Cardiac muscle cell (in vitro differentiated cells and primary cell): ENCODE data around the gene GNG11. TPM values are rescaled to one million over a fixed set of nuclear protein-coding genes. Genes with fewer than 3 reads are reported as not detected.
"Not testable (repeated sequence)": the region's sequence is repeated elsewhere in the genome, so short reads cannot be mapped to it uniquely, and the experiment has no call there.

Experiments used
- DNase-seq, 2 donors: peaks; one replicate each; pipeline versions ENCODE4 v3.0.0 to v3.0.0-alpha.2; 2010 to 2017; ENCODE audit warnings: low read depth in 1 of 2, low spot score in 1 of 2
- H3K27ac ChIP-seq: fragments of 200-600 bp; sonication (generic); 2 replicates; pipeline ENCODE4 v1.5.1; 2016
- H3K27me3 ChIP-seq: fragments of 200-600 bp; sonication (generic); 2 replicates; pipeline ENCODE4 v1.6.0; 2016; ENCODE audit warnings: control low read depth
- H3K36me3 ChIP-seq: fragments of 200-600 bp; sonication (generic); 2 replicates; pipeline ENCODE4 v1.5.1; 2016; ENCODE audit warnings: control low read depth
- H3K4me1 ChIP-seq: fragments of 200-600 bp; sonication (generic); 2 replicates; pipeline ENCODE4 v1.8.1; 2017; ENCODE audit warnings: low read depth, mild to moderate bottlenecking, mixed run types
- H3K4me3 ChIP-seq: fragments of 200-600 bp; sonication (generic); 2 replicates; pipeline ENCODE4 v1.5.1; 2016; ENCODE audit warnings: mild to moderate bottlenecking
- H3K9me3 ChIP-seq: fragments of 200-600 bp; sonication (generic); 2 replicates; pipeline ENCODE4 v1.5.1; 2017; ENCODE audit warnings: low read depth, mild to moderate bottlenecking, control low read depth
- polyA plus RNA-seq: library from polyadenylated mRNA; unstranded; fragments of >200 nt; fragmentation: Nextera tagmentation; extraction: Ambion mirVana; gene quantifications from 2 replicates; pipeline ENCODE4 v1.2.1, GENCODE V29; 2016
- total RNA-seq: library from RNA; depleted of rRNA; stranded (reverse); fragments of >200 nt; gene quantifications from 2 replicates; pipeline ENCODE4 v1.2.3, GENCODE V29; 2016
- TF ChIP-seq, protein P1 (sequence below): IDR thresholded peaks from 2 replicates; pipeline ENCODE4 v1.5.1; 2012; ENCODE audit warnings: low read depth, mild to moderate bottlenecking, low read length

Gene GNG11
- total and polyA plus RNA-seq, 2 experiments from 2014 or later: 8.4 to 20.8 TPM

DNA sequence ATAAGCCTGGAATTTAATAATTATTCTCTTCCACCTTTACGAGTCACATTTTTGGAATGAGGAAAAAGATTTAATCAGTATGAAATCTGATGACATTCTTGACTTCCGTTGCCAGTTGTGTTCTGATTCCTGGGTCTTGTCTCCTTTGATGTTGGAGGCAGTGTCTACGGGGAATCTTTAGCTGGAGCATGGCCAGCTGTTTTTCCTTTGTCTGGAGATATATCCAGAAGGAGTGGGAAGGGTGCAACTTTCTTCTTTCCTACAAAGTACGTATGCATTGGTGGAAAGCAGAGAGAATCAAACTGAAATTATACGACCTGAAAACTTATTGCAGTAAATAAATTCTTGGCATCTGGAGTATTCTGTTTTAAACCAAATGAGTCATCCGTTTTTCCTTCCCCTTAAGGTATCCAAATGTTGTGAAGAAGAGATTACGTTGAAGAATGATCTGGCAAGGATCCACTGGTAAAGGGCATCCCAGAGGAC, 6.9 kb upstream of the GNG11 start:
- Histone ChIP-seq H3K4me1 (no peaks in the 10 kb centered on the region), H3K9me3 (no peaks in the 10 kb centered on the region), H3K36me3 (no peaks in the 10 kb centered on the region), H3K27ac (no peak overlapping the region), H3K27me3 (no peaks in the 10 kb centered on the region), H3K4me3 (no peak overlapping the region)
- TF ChIP-seq, protein P1, sequence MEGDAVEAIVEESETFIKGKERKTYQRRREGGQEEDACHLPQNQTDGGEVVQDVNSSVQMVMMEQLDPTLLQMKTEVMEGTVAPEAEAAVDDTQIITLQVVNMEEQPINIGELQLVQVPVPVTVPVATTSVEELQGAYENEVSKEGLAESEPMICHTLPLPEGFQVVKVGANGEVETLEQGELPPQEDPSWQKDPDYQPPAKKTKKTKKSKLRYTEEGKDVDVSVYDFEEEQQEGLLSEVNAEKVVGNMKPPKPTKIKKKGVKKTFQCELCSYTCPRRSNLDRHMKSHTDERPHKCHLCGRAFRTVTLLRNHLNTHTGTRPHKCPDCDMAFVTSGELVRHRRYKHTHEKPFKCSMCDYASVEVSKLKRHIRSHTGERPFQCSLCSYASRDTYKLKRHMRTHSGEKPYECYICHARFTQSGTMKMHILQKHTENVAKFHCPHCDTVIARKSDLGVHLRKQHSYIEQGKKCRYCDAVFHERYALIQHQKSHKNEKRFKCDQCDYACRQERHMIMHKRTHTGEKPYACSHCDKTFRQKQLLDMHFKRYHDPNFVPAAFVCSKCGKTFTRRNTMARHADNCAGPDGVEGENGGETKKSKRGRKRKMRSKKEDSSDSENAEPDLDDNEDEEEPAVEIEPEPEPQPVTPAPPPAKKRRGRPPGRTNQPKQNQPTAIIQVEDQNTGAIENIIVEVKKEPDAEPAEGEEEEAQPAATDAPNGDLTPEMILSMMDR: no peak
- peak in 1 of 2 donors; percentile 89 for DNase-seq

GRCh38 chr7:93915206-93915842, 6.2 kb upstream of the GNG11 start:
- not testable (repeated sequence) for H3K9me3 ChIP-seq, H3K27ac ChIP-seq, H3K36me3 ChIP-seq, DNase-seq, H3K4me3 ChIP-seq, H3K27me3 ChIP-seq, H3K4me1 ChIP-seq

- H3K9me3 ChIP-seq, H3K4me3 ChIP-seq, H3K4me1 ChIP-seq, H3K27ac ChIP-seq, H3K36me3 ChIP-seq, H3K27me3 ChIP-seq, DNase-seq: not testable (repeated sequence)
Measured at GRCh38 chr7:93915888-93916287, 5.6 kb upstream of the GNG11 start.

DNA sequence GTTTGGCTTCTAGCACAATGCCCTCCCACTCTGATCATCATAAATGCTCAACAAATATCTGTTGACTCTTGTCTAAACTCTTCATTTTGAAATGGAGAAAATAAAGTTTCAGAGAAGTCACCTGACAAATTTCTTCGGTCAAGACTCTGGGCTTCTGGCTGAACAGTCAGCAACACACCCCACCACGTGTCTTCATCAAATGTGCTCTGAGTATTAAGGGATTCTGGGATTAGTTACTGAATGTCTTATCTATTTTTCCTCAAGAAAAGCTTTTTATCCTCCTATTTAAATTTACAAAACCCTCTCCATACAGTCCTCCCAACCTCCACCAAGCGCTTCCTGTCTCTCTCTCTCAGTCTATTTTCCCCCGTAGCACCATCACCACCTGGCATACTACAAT, 5.2 kb upstream of the GNG11 start:
- H3K9me3 ChIP-seq: not testable (repeated sequence)

GRCh38 chr7:93920496-93921182, 896 bp upstream of the GNG11 start:
- Histone ChIP-seq H3K4me1 (peaks cover 15% of the 10 kb centered on the region), H3K36me3 (no peaks in the 10 kb centered on the region), H3K9me3 (no peaks in the 10 kb centered on the region), H3K27ac (no peak overlapping the region), H3K4me3 (no peak overlapping the region), H3K27me3 (no peaks in the 10 kb centered on the region)
- TF ChIP-seq, protein P1: no peak
- DNase-seq: peak in 1 of 2 donors; percentile 32

More for the DNA sequence above, 5.2 kb upstream of the GNG11 start:
- H3K4me3 ChIP-seq, H3K27ac ChIP-seq, H3K36me3 ChIP-seq, H3K27me3 ChIP-seq, H3K4me1 ChIP-seq, DNase-seq: not testable (repeated sequence)

GRCh38 chr7:93921186-93921585, 349 bp upstream of the GNG11 start:
- H3K36me3 ChIP-seq: no peaks in the 10 kb centered on the region
- DNase-seq: peak in 1 of 2 donors; percentile 30
- H3K4me3 ChIP-seq: no peak overlapping the region
- no peaks in the 10 kb centered on the region for H3K27me3 ChIP-seq
- H3K4me1 ChIP-seq: peaks cover 15% of the 10 kb centered on the region
- TF ChIP-seq, protein P1: no peak
- H3K27ac ChIP-seq: peak overlapping the region; percentile 63
- H3K9me3 ChIP-seq: no peaks in the 10 kb centered on the region

GRCh38 chr7:93923296-93923695, 1.8 kb downstream of the GNG11 start:
- Histone ChIP-seq H3K27me3 (no peaks in the 10 kb centered on the region), H3K27ac (no peak overlapping the region), H3K4me1 (peaks cover 28% of the 10 kb centered on the region), H3K36me3 (no peaks in the 10 kb centered on the region), H3K4me3 (peak overlapping the region; percentile 35), H3K9me3 (no peaks in the 10 kb centered on the region)
- DNase-seq: peak in 1 of 2 donors; percentile 46
- TF ChIP-seq, protein P1: no peak
